ENCODE results near the gene SLC45A3.
"Not testable (repeated sequence)": the region's sequence is repeated elsewhere in the genome, so short reads cannot be mapped to it uniquely, and the experiment has no call there.

The SLC45A3 gene, protein sequence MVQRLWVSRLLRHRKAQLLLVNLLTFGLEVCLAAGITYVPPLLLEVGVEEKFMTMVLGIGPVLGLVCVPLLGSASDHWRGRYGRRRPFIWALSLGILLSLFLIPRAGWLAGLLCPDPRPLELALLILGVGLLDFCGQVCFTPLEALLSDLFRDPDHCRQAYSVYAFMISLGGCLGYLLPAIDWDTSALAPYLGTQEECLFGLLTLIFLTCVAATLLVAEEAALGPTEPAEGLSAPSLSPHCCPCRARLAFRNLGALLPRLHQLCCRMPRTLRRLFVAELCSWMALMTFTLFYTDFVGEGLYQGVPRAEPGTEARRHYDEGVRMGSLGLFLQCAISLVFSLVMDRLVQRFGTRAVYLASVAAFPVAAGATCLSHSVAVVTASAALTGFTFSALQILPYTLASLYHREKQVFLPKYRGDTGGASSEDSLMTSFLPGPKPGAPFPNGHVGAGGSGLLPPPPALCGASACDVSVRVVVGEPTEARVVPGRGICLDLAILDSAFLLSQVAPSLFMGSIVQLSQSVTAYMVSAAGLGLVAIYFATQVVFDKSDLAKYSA

GRCh38 chr1:205680073-205680851, at the start of gene SLC45A3:
TSS of gene SLC45A3 (minus strand) at chr1:205680509. CDS start at chr1:205664656, 15,853 bp downstream.
- peak; percentile 83 for DNase-seq (ENCODE audit: low spot score)

DNA sequence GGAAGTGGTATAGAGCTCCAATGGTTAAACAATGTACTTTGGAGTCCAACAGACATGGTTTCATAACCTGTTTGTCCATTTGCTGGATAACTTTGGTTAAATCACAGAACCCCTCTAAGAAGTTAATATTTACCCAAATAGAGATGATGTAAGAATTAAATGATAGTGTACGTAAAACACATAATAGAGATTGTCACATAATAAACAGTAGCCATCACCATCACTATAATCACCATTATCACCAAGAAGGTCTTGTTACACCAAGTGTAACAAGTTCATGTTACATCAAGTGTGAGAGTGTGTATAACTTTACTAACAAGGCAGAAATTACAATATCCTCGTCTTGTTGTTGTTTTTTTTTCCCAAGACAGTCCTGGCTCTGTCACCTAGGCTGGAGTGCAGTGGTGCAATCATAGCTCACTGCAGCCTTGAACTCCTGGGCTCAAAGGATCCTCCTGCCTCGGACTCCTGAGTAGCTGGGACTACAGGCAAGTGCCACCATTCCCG, 46.4 kb upstream of the SLC45A3 start:
- DNase-seq (ENCODE audit: low spot score) = no peak

- no peak for DNase-seq (ENCODE audit: low spot score)
Measured at GRCh38 chr1:205725514-205725913, 45.2 kb upstream of the SLC45A3 start.

DNA sequence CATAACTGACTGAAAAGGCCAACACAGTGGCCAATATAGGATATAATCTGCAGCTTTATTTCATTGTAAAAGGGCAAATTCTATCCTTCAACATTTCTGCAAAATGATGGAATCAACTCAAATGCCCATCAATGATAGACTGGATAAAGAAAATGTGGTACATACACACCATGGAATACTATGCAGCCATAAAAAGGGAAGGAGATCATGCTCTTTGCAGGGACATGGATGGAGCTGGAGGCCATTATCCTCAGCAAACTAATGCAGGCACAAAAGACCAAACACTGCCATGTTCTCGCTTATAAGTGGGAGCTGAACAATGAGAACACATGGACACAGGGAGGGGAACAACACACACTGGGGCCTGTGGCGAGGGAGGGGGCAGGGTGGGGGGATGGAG, 40.4 kb upstream of the SLC45A3 start:
- not testable (repeated sequence) for DNase-seq (ENCODE audit: low spot score)

GRCh38 chr1:205719762-205720161, 39.5 kb upstream of the SLC45A3 start:
- DNase-seq (ENCODE audit: low spot score) = no peak

- DNase-seq (ENCODE audit: low spot score) = no peak
Measured at GRCh38 chr1:205719015-205719414, 38.7 kb upstream of the SLC45A3 start.

- no peak for DNase-seq (ENCODE audit: low spot score)
Measured at GRCh38 chr1:205716371-205717132, 36.2 kb upstream of the SLC45A3 start.

DNA sequence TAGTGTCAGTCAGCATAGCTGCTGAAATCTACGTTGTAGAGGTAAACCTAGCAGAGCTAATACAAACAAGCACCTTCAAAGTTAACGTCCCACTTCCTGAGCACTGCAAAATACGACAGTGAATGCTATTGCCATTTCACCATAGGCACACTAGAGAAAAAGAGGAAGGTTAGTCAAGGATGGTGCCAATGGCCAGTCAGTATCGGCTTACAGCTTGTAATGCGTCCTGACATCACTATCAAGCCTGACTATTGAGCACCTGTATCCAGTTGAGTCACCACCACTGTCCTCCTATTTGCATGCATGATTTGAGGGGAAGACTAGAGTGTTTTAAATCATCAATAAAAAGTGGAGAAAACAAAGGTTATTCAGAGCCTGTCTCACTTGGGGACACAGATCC, 35.3 kb upstream of the SLC45A3 start:
- no peak for DNase-seq (ENCODE audit: low spot score)

DNA sequence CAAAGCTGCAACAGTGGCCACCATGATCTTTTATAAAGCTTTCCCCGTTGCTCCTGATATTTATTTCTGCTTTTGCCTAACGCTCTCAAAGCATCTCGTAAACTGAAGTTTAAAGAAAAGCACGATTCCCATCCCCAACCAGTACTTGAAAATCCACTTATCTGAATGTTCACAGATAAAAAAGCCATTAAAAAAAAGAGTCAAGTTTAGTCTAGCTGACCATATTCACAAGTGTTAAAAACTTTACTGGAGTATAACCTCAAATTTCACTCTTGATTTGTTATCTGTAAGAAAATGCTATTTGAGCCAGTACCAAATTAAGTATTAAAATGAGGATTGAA, 34.6 kb upstream of the SLC45A3 start:
- DNase-seq (ENCODE audit: low spot score) = no peak

- DNase-seq (ENCODE audit: low spot score) = no peak
Measured at GRCh38 chr1:205714190-205714905, 34.0 kb upstream of the SLC45A3 start.

- peak; percentile 71 for DNase-seq (ENCODE audit: low spot score)
Measured at GRCh38 chr1:205711105-205712048, 31.1 kb upstream of the SLC45A3 start.

- no peak for DNase-seq (ENCODE audit: low spot score)
Measured at GRCh38 chr1:205710201-205711062, 30.1 kb upstream of the SLC45A3 start.

- DNase-seq (ENCODE audit: low spot score) = no peak
Measured at GRCh38 chr1:205709640-205710039, 29.3 kb upstream of the SLC45A3 start.

GRCh38 chr1:205709059-205709398, 28.7 kb upstream of the SLC45A3 start:
- DNase-seq (ENCODE audit: low spot score) = no peak

DNA sequence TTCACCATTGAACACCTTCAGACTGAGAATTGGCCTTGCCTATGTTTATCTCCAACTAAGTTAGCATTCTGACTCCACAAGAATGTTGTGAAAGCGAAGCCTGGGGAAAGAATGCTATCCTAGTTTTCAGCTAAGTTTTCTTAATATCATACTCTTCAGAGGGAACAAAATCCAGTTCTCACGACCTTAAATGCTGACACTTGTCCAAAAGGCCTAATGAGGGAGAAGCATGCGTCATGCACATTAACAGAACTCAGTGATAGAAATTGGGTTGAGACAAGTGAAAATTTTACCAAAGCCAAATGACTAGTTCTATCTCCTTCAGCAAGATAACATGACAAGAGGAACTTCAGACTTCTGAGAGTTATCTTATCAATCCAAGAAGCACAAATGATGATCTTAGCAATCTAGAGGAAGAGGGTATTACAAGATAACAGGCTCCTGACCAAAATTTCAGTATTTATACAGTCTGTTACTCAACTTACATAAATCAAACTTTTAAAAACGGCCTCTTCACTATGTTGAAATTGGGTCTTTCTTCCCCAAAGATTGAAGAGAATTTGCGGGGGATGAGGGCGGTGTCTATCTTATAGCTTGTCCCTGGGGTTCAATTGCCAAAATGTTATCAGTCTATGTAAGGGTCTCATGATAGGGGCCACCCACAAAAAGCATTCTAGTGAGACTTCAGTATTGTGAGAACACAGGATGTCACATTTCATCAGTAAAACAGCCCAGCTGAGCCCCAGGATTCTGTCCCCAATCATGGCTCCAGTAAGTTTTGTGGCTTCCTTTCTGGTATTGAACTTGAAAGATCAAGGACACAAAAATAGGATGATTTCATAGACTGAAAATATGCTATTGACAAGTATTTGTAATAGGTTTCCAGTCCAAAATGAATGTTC, 26.5 kb upstream of the SLC45A3 start:
- DNase-seq (ENCODE audit: low spot score) = no peak

DNA sequence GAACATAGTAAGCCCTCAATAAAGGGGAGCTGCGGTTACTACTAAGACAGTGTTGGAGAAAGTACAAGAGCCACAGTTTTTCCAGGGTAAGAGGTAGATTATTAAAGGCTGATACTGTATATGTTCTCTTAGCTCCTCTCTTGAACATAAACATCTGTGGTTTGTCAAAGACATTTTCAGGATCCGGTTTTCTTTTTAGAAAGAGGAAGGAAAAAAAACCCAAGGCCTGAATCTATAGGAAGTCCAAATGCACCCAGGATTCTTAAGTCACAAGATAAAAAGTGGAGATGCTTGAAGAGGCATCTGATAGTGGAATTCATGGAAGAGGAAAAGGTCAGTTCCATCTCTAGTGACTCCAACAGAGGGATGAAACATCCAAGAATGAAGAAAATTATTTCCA, 24.6 kb upstream of the SLC45A3 start:
- no peak for DNase-seq (ENCODE audit: low spot score)

GRCh38 chr1:205703072-205703471, 22.8 kb upstream of the SLC45A3 start:
- DNase-seq (ENCODE audit: low spot score) = no peak

DNA sequence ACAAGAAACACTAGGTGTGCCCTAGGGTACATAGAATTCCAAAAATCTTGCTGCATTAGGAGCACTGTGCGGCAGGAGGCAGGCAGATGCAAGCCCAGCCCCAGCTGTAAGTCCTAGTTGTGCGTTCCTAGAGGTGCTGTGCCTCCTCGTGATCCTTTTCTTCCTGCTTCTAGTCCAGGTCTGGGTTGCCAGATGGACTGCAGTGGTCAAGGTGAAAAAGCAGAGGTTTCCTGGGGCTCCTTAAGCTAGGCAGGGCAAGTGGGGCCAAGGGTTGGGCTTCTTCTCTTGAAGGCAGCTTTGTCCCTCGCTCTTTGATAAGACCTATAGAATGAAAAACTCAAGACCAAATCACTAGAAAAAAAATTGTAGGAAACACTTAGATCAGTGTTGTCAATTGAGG, 21.6 kb upstream of the SLC45A3 start:
- no peak for DNase-seq (ENCODE audit: low spot score)

Data from iPS-NIHi11 (cell line).